G401 (cell line): ENCODE data around the gene OTUB2. TPM values are rescaled to one million over a fixed set of nuclear protein-coding genes. Genes with fewer than 3 reads are reported as not detected.

ENCODE experiments used
- DNase-seq: peaks from one replicate; pipeline ENCODE4 v3.0.0-alpha.2; 2015; ENCODE audit warnings: low spot score
- in situ Hi-C: cut with HindIII; loops from 2 replicates; pipeline ENCODE4 v1.10.0; 2016; ENCODE audit warnings: low sequenced_read_pairs, mixed read lengths
- total RNA-seq: library from RNA; depleted of rRNA; stranded (reverse); fragments of >200 nt; shearing (Covaris generic); gene quantifications from 2 replicates; pipeline ENCODE4 v1.2.3, GENCODE V29; 2014

The OTUB2 gene
- total RNA-seq, 1 experiment from 2014 or later: 3.3 TPM

DNA sequence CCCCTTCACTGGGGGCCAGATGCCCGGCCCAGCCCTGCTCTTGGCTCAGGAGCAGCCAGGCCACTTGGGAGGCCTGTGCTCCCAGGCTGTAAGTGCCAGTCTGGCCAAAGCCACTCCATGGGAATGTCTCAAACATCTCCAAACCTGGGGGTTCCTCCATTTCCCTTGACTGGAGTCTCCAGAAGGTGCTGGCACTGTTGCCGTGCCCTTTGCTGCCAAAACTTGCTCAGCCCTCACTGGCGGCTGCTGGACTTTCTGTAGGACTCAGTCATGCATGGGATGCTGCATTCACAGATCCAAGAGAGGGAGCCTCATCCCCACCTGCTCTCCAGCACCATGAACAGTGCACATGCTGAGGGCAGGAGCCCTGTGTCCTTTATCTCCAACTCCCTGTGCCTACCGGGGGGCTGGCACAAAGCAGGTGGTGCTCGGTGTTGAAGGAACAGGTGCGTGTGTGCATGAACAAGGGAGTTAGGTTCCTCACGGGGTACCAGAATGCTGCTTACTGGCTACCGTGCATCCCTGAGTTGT, 9.6 kb upstream of the OTUB2 start:
- peak; percentile 76 for DNase-seq
- in situ Hi-C loops: no loop called here

DNA sequence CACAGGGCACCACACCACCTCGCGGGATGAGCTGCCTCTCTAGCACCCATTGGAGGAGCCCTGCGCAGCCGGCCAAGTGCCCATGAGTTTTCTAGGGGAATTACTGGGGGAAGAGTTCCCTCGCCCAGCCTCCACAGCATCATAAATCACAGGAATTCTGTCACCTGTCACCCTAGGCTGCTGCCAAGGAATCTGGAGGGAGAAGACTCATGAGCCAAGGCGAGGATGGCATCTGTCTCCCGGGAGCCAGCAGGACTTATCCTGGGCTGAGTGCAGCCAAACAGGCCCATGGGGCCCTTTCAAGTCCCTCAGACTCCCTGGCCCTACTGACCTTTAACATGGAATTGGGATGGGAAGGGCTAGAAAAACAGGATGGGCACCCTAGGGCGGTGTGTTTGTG, 7.8 kb upstream of the OTUB2 start:
- in situ Hi-C loops: no loop called here
- peak; percentile 57 for DNase-seq

DNA sequence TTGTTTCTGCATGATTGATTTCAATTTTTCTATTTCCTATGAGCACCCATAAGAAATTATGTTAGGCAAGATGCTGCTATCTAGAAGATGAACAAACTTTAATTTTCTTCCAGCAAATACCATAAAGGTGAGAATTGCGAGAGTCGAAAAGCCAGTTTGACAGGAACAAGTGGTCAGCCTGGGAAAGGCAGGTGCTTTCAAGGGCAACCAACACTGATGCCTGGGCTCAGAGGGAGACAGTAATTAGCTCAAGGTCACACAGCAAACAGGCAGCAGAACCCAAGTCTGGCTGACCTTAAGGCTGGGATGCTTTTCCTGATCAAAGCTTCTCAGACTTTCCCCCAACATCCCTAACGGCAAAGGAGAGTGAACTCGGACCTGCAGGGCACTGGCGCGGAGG, 6.8 kb upstream of the OTUB2 start:
- in situ Hi-C loops: no loop called here
- no peak for DNase-seq

DNA sequence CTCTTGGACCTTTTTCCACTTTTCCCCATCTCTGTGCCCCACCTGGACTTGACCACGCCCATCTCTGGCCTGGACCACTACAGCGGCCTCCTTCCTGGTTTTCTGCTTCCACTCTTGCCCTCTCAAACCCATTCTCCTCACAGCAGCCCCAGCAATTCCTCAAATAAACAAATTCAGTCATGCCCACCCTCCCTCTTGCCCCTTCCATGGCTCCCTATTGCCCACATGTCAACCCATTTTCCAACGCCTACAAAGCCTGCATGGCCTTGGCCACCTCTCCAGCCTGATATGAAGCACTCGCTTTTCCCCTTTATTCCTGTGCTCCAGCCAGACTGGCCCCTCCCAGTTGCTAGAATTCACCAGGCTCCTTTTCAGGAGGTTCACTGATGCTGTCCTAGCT, 5.9 kb upstream of the OTUB2 start:
- in situ Hi-C loops: no loop called here
- no peak for DNase-seq

DNA sequence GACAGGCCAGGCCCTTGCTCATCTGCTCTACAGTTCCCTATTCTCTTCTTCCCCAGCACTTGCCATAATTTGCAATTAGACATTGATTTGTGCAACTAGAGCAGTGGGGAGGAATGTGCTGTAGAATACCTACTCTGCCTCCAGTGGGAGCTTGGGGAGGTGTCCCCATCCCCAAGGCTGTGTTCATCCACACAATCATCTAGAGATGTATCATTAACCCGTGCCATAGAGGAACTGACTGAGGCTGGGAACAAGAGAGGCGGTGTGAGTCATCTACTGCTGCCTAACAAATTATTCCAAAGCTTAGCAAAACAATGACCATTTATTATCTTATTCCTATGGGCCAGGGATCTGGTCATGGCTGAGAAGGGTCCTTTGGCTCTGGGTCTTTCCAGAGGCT, 5.1 kb upstream of the OTUB2 start:
- in situ Hi-C loops: no loop called here
- DNase-seq: no peak

DNA sequence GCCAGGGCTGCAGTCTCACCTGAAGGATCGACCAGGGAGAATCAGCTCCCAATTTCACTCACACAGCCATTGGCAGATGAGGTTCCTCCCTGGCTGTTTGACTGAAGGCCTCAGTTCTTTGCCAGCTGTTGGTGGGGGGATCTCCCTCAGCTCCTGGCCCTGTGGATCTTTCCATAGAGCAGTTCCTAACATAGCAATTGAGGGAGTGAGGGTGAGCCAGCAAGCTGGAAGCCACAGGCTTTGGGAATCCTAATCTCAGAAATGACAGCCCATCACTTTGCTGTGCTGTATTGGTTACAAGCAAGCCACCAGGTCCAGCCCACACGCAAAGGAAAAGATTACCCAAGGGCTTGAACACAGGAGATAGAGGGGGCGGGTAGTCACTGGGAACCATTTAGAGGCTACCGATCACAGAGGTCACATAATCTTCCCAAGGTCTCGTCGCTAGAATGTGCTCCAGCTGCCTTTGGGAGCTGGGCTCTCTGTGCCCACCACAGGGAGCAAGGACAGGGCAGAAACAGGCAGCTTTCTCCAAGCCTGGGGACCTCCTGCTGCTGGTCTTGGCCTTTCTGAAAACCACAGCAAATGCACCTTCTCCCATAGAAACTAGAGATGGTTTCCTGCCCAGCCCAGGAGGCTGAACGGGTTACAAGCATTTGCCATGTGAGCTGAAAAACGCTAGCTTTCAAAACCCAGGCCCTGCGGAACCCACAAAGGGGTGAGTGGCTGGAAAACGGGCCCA, 4.6 kb upstream of the OTUB2 start:
- DNase-seq: no peak
- in situ Hi-C loops: no loop called here

DNA sequence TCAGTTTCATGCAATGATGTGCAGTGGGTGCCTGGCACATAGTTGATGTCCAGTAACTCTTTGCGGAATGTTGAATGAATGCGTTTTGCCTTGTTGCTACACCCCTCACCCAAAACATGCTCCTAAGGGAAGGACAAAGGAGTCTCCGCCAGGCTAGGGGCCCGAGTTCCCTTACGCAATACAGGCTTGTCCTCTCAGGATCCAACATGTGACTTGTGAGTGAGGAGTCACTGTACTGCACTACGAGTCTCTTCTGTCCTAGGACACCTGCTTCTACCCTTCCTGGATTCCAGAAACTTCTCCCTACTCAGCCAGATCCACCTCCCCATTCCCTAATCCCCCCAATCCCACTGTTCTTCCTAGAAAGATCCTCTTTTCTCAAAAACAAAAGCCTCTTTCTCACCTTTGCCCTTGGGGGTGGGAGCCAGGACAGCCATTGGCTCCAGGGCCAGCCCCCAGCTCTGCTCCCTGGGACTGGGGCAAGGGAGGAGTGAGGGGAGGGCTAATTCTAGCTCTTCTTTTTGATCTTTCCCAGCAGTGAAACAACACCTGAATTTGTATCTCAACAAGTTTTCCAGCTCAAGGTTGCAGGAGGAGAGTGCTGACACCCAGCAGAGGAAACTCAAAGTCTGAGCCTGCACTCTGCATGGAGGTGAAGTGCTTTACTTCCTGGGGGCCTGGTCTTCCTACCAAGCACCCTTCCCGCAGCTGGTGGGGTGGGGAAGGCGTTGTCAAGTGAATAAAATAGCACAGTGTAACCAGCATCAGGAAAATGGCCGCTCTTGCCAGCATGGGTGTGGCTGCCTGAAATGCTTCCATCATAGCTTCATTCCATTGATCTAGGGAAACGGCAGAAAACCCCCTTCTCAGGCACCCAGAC, 3.4 kb upstream of the OTUB2 start:
- in situ Hi-C loops: no loop called here

DNA sequence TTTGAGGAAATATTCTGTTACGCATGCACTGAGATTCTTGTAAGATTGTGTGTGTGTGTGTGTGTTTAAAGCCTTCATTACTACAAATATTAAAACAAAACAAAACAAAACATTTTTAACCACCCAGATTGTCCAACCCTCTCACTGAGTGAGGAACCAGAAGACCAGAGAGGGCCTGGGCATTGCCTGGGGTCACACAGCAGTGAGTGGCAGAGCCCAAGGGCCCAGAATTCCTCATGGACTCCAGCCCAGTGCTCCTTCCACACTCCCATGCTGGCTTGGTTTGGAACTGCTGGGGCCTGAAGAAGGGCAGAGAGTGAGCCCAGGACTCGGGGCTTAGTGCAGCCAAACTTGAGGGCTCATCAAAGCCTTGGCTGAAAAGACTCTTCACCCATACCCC, 1.6 kb upstream of the OTUB2 start:
- DNase-seq: no peak
- in situ Hi-C loops: no loop called here

More for the DNA sequence above, 3.4 kb upstream of the OTUB2 start:
- no peak for DNase-seq

DNA sequence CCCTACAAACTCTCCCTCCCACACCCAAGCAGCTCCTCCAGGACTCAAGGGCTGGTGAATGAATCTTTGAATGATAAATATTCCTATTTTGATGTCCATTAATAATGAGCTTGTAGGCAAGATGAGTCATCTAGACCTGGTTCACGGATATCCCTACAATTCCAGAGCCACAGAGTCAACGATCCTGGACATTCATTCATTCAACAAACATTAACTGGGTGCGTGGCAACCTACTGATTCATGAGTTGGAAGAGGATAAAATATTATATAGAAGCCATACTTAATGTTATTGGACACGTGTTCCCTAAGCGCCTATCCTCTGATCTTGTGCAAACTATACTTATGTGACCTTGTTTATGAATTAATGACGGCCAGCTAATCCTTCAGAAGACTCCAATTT, 420 bp upstream of the OTUB2 start:
- no peak for DNase-seq
- in situ Hi-C loops: loop anchor here (25.0 kb wide), 1 partner anchor 162 kb away; no protein-coding TSS in a partner anchor

DNA sequence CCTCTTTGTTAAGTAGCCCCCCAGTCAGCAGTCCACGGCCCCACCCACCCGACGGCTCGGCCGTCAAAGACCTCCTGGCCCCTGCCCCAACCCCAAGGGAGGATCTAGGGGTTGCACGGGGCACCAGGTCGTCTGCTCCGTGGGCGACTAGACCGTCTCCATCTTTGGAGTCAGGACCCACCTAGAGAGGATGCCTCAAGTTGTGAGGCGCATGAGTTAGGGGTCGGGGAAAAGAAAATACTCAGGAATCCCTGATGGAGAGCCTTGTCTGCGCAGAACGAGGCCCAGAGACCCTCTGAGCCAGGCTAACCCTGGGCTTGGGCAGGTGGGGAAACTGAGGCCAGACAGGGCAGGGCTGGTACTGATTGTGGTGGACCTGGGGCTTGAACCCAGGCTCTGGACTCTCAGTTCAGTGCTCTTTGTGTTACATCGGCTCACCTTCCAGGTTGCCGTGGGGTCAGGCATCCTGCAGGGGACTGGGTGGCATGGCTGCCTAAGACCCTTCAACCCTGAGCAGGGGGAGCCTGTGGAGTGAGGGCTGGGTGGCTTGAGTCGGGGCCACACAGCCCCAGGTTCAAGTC, 839 bp downstream of the OTUB2 start:
- in situ Hi-C loops: loop anchor here (25.0 kb wide), 1 partner anchor 160 kb away; no protein-coding TSS in a partner anchor

DNA sequence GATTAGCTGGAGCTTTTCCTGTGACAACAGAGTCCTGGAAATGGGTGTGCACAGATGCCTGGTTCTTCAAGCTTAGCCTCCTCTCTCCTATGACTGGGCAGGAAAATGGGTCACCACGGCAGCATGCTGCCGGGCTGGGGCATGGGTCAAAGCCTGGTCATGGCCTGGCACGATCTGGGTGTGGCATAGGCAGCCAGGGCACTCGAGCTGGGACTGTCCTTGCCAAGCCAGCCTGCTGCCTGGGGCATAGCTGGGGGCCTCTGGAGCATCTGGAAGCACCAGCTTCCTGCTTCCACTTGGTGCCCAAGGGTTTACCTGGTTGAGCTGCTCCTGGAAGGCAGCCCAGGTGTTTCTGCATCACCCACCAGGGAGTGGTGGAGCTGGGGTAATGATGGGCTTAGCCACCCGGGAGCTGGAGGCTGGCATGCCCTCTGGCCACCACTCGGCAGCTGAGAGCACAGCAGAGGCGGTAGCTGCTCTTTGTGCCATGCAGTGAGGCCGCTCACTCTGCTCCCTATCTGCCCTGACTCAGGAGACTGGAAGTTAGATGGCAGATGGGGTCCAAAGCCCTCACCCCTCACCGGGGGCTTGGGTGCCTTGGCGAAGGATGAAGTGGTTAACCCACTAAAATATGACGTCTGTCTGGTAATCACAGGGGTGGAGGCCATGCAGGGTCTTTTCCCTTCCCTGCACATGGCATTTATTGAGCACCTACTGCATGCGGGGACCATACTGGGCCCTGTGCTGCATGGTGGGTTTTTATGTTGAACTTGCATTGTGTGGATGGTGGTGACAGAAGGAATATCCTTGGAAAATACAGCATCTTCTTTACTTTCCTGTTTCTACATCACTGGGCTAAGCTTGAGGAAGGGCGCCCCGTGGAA, 1.7 kb downstream of the OTUB2 start:
- in situ Hi-C loops: loop anchor here (25.0 kb wide), 1 partner anchor 159 kb away; no protein-coding TSS in a partner anchor
- DNase-seq: no peak

More for the DNA sequence above, 839 bp downstream of the OTUB2 start:
- DNase-seq: no peak

DNA sequence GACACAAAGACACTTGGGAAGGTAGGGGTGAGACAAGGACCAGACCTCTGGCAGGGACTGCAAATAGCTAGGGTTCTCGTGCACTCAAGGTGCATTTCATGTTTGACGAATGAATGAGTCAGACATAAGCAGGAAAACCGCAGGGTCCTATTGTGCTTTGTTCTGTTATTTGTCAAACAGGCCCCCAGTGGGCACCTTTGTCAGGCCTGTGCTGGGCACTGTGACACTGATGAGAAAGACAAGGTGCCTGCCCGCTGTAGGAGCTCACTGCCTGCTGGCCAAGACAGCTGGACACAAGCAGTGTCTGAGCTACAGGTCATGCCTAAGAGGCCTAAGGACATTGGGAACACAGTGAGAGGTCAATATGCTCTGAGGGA, 2.3 kb downstream of the OTUB2 start:
- in situ Hi-C loops: loop anchor here (25.0 kb wide), 1 partner anchor 159 kb away; no protein-coding TSS in a partner anchor

DNA sequence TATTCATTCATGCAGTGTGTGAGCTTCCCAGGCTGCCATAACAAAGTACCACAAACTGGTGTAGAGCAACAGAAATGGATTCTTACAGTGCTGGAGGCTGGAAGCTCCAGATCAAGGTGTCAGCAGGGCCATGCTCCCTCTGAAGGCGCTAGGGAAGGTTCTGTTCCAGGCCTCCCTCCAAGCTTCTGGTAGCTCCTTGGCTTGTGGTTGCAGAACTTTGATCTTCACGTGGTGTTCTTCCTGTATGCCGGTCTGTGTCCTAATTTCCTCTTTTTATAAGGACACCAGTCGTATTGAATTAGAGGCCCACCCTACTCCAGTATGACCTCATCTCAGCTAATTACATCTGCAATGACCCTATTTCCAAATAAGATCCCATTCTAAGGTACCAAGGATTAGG, 3.1 kb downstream of the OTUB2 start:
- in situ Hi-C loops: loop anchor here (25.0 kb wide), 1 partner anchor 158 kb away; no protein-coding TSS in a partner anchor
- DNase-seq: no peak

More for the DNA sequence above, 2.3 kb downstream of the OTUB2 start:
- no peak for DNase-seq

DNA sequence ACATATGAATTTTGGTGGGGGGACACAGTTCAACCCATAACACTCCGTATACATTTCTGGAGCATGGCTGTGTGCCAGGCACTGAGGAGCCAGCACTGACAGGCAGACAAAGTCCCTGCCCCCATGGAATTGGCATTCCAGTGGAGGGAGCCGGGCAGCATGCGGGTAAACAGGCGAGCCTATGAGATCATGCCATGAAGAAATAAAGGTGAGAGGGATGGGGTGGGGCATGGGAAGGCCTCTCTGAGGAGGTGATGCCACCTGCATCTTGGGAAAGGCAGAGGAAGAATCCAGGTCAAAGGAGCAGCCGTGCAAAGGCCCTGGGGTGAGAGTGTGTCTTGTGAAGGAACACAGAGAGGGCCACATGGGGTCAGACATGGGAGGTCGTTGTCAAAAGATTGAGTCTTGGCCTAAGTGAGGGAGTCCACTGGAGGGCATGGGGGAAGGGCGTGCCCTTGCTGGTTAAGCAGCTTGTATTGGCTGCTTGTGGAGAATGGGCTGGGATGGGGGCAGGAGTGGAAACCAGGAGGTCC, 3.6 kb downstream of the OTUB2 start:
- in situ Hi-C loops: loop anchor here (25.0 kb wide), 1 partner anchor 158 kb away; no protein-coding TSS in a partner anchor
- no peak for DNase-seq

DNA sequence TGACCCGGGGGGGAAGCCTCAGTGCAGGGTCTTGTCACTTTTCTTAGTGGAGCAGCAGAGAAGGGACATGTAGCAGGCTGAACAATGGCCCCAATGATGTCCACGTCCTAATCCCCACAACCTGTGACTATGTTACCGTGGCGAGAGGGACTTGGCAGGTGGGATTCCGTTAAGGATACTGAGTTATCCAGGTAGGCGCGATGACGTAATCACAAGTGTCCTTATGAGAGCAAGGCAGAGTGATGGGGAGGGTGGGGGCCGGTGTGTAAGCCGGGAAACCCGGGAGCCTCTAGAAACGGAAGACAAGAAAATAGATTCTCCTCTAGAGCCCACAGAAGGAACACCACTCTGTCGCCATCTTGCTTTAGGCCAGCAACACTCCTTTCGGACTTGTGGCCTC, 4.4 kb downstream of the OTUB2 start:
- in situ Hi-C loops: loop anchor here (25.0 kb wide), 1 partner anchor 157 kb away; no protein-coding TSS in a partner anchor

DNA sequence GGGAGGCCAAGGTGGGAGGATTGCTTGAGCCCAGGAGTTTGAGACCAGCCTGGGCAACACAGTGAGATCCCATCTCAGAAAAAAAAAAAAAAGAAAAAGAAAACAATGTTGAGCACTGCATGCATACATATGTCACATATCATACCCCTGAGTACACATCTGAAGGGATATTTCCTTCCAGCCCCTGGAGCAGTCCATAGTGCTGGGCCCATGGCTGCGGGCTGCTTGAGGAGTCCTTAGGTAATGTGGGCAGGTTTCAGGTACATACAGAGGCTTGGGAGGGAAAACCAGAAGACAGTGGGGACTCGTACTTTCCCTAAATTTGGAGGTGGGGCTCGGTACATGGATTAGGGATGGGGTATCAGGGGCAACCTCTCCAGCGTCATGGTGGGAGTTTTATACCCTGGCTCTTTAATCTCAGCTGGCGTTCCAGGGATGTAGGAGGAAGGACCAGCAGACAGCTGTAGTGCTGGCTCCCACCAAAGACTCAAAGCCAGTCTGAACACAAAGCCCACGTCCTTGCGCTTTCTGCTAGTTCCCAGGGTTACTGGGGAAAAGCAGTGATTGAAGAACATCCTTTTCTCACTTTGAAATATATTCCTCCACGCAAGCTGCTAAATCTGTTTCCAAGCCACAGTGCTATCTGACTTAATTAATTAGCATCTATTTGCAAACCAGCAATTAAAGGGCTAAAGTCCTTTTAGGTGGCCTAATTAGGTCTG, 5.2 kb downstream of the OTUB2 start:
- in situ Hi-C loops: loop anchor here (25.0 kb wide), 1 partner anchor 156 kb away; no protein-coding TSS in a partner anchor
- no peak for DNase-seq

More for the DNA sequence above, 4.4 kb downstream of the OTUB2 start:
- DNase-seq: no peak

DNA sequence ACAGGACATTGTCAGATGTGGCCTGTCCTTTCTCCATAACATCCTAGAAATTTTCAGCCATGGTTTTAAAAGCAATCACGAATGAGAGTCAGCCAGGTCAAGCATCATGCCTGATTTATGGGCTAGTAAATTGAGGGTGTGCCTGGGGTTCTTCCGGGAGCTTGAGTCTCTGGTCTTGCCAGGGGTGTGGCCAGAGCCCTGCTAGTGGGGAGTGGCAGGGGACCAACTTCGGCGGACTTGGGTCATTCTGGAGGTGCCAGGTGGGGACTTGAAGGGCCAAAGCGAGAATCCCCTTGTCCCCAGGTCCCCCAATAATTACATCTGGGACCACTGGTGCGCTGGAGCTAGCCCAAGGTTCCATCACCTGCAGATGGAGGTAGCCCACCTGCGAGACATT, 5.7 kb downstream of the OTUB2 start:
- in situ Hi-C loops: loop anchor here (25.0 kb wide), 1 partner anchor 155 kb away; no protein-coding TSS in a partner anchor
- no peak for DNase-seq
